GM12891 (cell line): ENCODE data around the gene KCNK3.
"Not testable (repeated sequence)": the region's sequence is repeated elsewhere in the genome, so short reads cannot be mapped to it uniquely, and the experiment has no call there.

Experiments
- PAX5 ChIP-seq: IDR thresholded peaks from 2 replicates; pipeline ENCODE4 v1.6.1; 2011; ENCODE audit warnings: low read length, moderate library complexity, mild to moderate bottlenecking; ENCODE audit not compliant: insufficient read depth, severe bottlenecking
- POLR2A ChIP-seq: IDR thresholded peaks from 2 replicates; pipeline ENCODE4 v1.6.1; 2011; ENCODE audit warnings: low read depth, low read length, control low read depth
- POLR2AphosphoS5 ChIP-seq: IDR thresholded peaks from 2 replicates; pipeline ENCODE4 v1.6.1; 2011; ENCODE audit warnings: low read depth, low read length, control low read depth
- POU2F2 ChIP-seq: IDR thresholded peaks from 2 replicates; pipeline ENCODE4 v1.6.1; 2011; ENCODE audit warnings: low read depth, mild to moderate bottlenecking, control low read depth, low read length, moderate library complexity
- SPI1 ChIP-seq: IDR thresholded peaks from 2 replicates; pipeline ENCODE4 v1.6.1; 2011; ENCODE audit warnings: low read depth, low read length, control low read depth
- TAF1 ChIP-seq: IDR thresholded peaks from 2 replicates; pipeline ENCODE4 v1.6.1; 2011; ENCODE audit warnings: low read depth, low read length, control low read depth

DNA sequence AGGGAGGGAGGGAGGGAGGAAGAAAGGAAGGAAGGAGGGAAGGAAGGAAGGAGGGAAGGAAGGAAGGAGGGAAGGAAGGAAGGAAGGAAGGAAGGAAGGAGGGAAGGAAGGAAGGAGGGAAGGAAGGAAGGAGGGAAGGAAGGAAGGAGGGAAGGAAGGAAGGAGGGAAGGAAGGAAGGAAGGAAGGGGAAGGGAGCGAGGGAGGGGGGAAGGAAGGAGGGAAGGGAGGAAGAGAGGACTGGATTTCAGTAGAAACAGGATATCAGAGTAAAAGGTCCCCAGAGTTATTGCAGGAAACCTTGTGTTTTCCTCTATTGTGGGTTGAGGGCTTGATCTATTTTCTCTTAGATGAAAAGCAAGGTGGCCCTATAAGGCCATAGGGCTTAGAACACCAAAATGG is 37.4 kb upstream of the KCNK3 start:
- not testable (repeated sequence) for TF ChIP-seq POLR2A, POLR2AphosphoS5, TAF1, SPI1, PAX5, POU2F2
